Neutrophil (primary cell): Measurements from ENCODE around the gene LRRC3.

Experiments
- H3K27ac ChIP-seq: fragments of 200-600 bp; sonication (generic); 2 replicates; pipeline ENCODE4 v1.5.1; 2016; ENCODE audit warnings: mild to moderate bottlenecking, moderate library complexity
- H3K27me3 ChIP-seq: fragments of 200-600 bp; sonication (generic); 2 replicates; pipeline ENCODE4 v1.6.0; 2016; ENCODE audit warnings: mild to moderate bottlenecking
- H3K36me3 ChIP-seq: fragments of 200-600 bp; sonication (generic); 2 replicates; pipeline ENCODE4 v1.5.1; 2017
- H3K4me1 ChIP-seq, 2 experiments: fragments of 200-600 bp in 1 of 2; sonication (generic) in 1 of 2; 1 replicate in 1 of 2; 2 replicates in 1 of 2; pipeline versions ENCODE4 v1.5.1 to v1.6.1; 2013 to 2016; ENCODE audit warnings: low read depth in 1 of 2, low read length in 1 of 2, mild to moderate bottlenecking in 1 of 2, moderate library complexity in 1 of 2; ENCODE audit not compliant: control insufficient read depth in 1 of 2, insufficient read depth in 1 of 2
- H3K4me3 ChIP-seq, 2 experiments: fragments of 200-600 bp in 1 of 2; sonication (generic) in 1 of 2; 1 replicate in 1 of 2; 2 replicates in 1 of 2; pipeline ENCODE4 v1.5.1; 2013 to 2016; ENCODE audit warnings: low read depth in 1 of 2, low read length in 1 of 2, mild to moderate bottlenecking in 1 of 2, moderate library complexity in 1 of 2
- H3K9me3 ChIP-seq: fragments of 200-600 bp; sonication (generic); 2 replicates; pipeline ENCODE4 v1.5.1; 2016
- TF ChIP-seq, protein P1 (sequence below): fragments of 200-600 bp; sonication (generic); IDR thresholded peaks from 2 replicates; pipeline ENCODE4 v1.5.1; 2016; ENCODE audit warnings: antibody characterized with exemption

The LRRC3 gene

DNA sequence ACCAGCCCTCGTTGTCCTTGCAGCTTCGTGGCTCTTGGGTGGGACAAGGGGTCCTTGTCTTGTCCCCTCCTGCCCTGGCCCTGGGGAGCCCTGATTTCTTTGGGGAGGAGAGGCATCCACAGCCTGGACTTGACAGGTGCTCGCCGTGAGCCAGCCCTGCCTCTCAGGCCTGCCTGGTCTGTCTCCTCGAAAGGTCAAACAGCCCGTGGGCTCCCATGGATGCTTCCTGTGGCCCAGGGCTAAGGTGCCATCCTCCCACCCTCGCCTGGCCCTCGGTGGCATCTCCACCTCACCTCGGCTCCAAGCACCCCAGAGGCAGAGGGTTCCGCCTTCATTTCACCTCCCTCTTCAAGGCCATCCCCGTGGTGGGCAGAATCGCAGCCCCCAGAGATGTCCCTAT is 9.0 kb downstream of the LRRC3 start:
- no peak overlapping the region for H3K27ac ChIP-seq
- H3K4me3 ChIP-seq = no peak overlapping the region
- no peaks in the 10 kb centered on the region for H3K9me3 ChIP-seq
- no peaks in the 10 kb centered on the region for H3K4me1 ChIP-seq
- TF ChIP-seq, protein P1, sequence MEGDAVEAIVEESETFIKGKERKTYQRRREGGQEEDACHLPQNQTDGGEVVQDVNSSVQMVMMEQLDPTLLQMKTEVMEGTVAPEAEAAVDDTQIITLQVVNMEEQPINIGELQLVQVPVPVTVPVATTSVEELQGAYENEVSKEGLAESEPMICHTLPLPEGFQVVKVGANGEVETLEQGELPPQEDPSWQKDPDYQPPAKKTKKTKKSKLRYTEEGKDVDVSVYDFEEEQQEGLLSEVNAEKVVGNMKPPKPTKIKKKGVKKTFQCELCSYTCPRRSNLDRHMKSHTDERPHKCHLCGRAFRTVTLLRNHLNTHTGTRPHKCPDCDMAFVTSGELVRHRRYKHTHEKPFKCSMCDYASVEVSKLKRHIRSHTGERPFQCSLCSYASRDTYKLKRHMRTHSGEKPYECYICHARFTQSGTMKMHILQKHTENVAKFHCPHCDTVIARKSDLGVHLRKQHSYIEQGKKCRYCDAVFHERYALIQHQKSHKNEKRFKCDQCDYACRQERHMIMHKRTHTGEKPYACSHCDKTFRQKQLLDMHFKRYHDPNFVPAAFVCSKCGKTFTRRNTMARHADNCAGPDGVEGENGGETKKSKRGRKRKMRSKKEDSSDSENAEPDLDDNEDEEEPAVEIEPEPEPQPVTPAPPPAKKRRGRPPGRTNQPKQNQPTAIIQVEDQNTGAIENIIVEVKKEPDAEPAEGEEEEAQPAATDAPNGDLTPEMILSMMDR = no peak
- no peaks in the 10 kb centered on the region for H3K36me3 ChIP-seq
- no peaks in the 10 kb centered on the region for H3K27me3 ChIP-seq

DNA sequence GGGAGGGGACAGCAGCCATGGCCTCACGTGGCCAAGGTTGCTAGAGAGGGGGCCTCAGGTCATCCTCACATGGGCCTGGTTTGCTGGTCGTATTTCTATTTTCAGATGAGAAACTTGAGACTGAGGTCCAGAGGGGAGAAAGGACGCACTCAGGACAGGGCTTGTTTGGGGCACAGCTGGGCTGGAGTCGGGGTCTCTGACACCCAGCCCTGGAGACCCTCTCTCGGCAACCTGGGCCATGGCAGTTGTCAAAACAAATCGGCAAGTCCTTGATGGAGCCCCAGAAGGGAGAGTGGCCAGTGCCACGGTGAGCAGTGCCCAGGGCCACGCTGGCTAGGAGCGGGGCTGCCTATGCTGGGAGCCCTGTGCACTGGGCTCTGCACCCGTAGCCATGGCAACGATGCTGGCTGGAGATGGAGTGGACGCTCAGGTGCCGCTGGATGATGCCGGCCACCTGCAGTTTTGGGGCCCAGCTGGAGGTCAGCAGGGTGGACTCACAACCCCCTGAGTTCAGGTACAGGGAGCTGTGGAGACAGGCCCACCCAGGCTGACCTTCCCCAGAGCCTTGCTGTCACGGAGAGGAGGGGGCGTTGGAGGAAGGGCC is 11.1 kb downstream of the LRRC3 start:
- Histone ChIP-seq H3K4me3 (no peak overlapping the region), H3K36me3 (no peaks in the 10 kb centered on the region), H3K4me1 (no peaks in the 10 kb centered on the region), H3K27ac (no peak overlapping the region), H3K9me3 (no peaks in the 10 kb centered on the region), H3K27me3 (no peaks in the 10 kb centered on the region)
- TF ChIP-seq, protein P1 = no peak

DNA sequence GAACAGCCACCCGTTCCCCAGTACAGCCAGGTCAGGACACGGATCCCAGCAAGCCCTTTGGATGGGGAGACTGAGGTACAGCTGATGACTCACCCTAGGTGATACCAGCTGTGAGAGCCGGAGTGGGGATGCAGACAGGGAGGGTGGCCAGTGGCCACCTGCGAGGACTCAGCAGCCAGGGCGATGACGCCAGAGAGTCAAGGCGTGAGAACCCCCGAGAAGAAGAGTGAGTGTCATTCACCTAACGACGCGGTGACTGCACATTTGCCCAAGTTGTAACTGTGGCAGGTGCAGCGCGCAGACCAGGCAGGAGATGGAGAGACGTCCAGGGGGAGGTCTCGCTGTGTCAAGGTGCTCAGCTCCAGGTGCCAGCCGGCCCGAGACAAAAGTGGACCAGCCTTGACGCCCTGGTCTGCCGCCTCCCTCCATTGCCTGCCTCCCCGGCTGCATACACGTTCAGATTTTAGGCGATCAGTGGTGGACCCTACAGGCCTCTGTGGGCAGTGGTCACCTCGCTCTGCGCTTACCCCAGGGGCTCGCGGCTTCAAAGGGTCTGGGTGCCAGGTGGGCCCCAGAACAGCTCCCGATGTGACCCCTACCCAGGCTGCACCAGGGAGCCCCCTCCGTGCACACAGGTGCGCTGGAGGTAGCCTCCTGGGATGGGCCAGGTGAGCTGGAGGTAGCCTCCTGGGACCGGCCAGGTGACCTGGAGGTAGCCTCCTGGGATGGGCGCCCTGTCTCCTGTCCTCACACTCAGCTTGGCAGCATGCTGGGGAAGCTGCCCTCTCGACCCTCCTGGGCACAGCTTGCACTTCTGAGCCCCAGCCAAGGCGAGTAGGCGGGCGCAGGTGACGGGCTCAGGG is 11.9 kb downstream of the LRRC3 start:
- Histone ChIP-seq H3K9me3 (no peaks in the 10 kb centered on the region), H3K27me3 (no peaks in the 10 kb centered on the region), H3K36me3 (no peaks in the 10 kb centered on the region), H3K27ac (no peak overlapping the region), H3K4me1 (no peaks in the 10 kb centered on the region), H3K4me3 (no peak overlapping the region)
- TF ChIP-seq, protein P1 = no peak

DNA sequence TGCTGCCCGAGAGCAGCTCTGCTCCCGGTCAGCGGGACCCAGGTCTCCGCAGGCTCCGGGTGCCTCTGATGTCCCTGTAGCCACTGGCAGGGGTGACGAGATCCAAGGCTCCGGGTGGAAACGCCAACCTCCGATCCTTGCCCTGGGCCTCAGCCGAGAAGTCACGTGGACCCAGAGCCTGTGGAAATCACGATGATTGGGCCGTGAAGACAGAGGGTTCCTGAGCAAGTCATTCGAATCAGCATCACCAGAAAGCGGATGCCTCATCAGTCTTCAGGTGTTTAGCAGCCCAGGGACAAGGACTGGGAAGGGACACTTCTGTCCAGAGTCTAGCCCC is 12.5 kb downstream of the LRRC3 start:
- Histone ChIP-seq H3K9me3 (no peaks in the 10 kb centered on the region), H3K27me3 (no peaks in the 10 kb centered on the region), H3K36me3 (no peaks in the 10 kb centered on the region), H3K4me3 (no peak overlapping the region), H3K27ac (no peak overlapping the region), H3K4me1 (no peaks in the 10 kb centered on the region)
- TF ChIP-seq, protein P1 = no peak

DNA sequence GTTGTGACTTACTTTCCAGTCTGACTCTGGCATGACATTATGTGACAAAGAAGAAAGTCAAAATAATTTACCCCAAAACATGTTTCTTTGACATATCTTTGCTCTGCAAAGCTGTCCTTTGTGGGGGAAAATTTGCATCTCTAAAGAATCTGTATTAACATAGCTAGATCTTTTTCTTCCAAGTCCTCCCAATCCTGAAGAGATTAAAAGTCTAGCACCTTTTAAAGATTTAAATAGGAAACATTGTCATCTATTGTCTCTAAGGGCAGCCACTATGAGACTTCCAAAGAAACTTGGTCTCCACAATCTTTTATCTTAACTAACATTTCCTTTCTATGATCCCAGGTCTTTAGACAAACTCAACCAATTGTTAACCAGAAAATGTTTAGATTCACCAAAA is 16.0 kb downstream of the LRRC3 start:
- no peaks in the 10 kb centered on the region for H3K36me3 ChIP-seq
- no peak overlapping the region for H3K27ac ChIP-seq
- H3K27me3 ChIP-seq = no peaks in the 10 kb centered on the region
- H3K4me3 ChIP-seq = no peak overlapping the region
- no peaks in the 10 kb centered on the region for H3K9me3 ChIP-seq
- no peaks in the 10 kb centered on the region for H3K4me1 ChIP-seq
- TF ChIP-seq, protein P1 = no peak
